Measurements from ENCODE around the gene USP14. TPM values are rescaled to one million over a fixed set of nuclear protein-coding genes. Genes with fewer than 3 reads are reported as not detected.
A peak's percentile ranks its signal among the peaks of the same experiment; 100 is the strongest.
"Not testable (repeated sequence)": the region's sequence is repeated elsewhere in the genome, so short reads cannot be mapped to it uniquely, and the experiment has no call there.

USP14 gene
- polyA plus RNA-seq, 1 donor from 2014 or later: 41.7 TPM

DNA sequence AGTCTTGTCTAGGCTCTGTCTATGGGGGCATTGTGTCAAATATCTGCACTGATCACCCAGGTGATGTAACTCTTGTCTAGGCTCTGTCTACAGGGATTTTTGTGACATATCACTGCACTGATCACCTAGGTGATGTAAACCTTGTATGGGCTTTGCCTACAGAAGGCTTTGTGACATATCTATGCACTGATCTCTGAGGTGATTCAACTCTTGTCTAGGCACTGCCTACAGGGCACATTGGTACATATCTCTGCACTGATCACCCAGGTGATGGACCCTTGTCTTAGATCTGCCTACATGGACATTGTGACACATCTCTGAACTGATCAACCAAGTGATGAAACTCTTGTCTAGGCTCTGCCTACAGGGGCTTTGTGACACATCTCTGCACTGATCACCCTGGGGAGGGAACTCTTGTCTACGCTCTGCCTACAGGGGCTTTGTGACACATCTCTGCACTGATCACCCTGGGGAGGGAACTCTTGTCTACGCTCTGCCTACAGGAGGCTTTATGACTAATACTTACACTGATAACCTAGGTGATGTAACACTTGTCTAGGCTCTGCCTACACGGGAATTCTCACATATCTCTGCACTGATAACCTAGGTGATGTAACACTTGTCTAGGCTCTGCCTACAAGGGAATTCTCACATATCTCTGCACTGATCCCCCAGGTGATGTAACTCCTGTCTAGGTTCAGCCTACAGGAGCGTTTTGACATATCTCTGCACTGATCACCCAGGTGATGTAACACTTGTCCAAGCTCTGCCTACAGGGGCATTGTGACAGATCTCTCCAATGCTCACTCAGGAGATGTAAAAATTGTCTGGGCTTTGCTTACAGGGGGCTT is 47.8 kb upstream of the USP14 start:
- not testable (repeated sequence) for H3K79me2 ChIP-seq (replicated peaks; ENCODE audit: insufficient read depth, low read length); H3K27me3 ChIP-seq (ENCODE audit: insufficient read depth, low read depth, low read length); H4K20me1 ChIP-seq (ENCODE audit: insufficient read depth); H2AFZ ChIP-seq (ENCODE audit: low read depth, low read length); H3K36me3 ChIP-seq (ENCODE audit: insufficient read depth, low read length); H3F3A ChIP-seq (ENCODE audit: insufficient read depth, low read length, poor library complexity, severe bottlenecking); H3K9me3 ChIP-seq (ENCODE audit: low read length); H3K9ac ChIP-seq (ENCODE audit: low read length); H3K4me3 ChIP-seq (ENCODE audit: low read length); H3K4me2 ChIP-seq (ENCODE audit: low read length); H3K9me2 ChIP-seq (ENCODE audit: insufficient read depth, low read length)
- peak overlapping the region; percentile 72 for H3K27ac ChIP-seq (ENCODE audit: low read length)

GRCh38 chr18:111306-112014 is 46.9 kb upstream of the USP14 start:
- Histone ChIP-seq H3K4me2 (ENCODE audit: low read length) (peak overlapping the region; percentile 13), H3K9me2 (ENCODE audit: insufficient read depth, low read length) (no peaks in the 10 kb centered on the region), H3K9me3 (ENCODE audit: low read length) (no peaks in the 10 kb centered on the region), H3F3A (ENCODE audit: insufficient read depth, low read length, poor library complexity, severe bottlenecking) (no peaks in the 10 kb centered on the region), H3K36me3 (ENCODE audit: insufficient read depth, low read length) (no peaks in the 10 kb centered on the region), H3K79me2 (replicated peaks; ENCODE audit: insufficient read depth, low read length) (no peaks in the 10 kb centered on the region), H4K20me1 (ENCODE audit: insufficient read depth) (no peaks in the 10 kb centered on the region), H3K27me3 (ENCODE audit: insufficient read depth, low read depth, low read length) (no peaks in the 10 kb centered on the region), H2AFZ (ENCODE audit: low read depth, low read length) (peak overlapping the region; percentile 40), H3K9ac (ENCODE audit: low read length) (peak overlapping the region; percentile 72), H3K27ac (ENCODE audit: low read length) (peak overlapping the region; percentile 72), H3K4me3 (ENCODE audit: low read length) (peak overlapping the region; percentile 65)
- TF ChIP-seq EZH2 (IDR thresholded peaks at IDR 0.05; ENCODE audit: borderline replicate concordance, insufficient read depth, low read length, poor library complexity, severe bottlenecking): no peak
- no peak for TF ChIP-seq MXI1 (conservative IDR thresholded peaks at IDR 0.05; ENCODE audit: poor library complexity, severe bottlenecking)
- TF ChIP-seq REST (IDR thresholded peaks at IDR 0.05; ENCODE audit: borderline replicate concordance): peak; percentile 41
- peak; percentile 57 for TF ChIP-seq POLR2AphosphoS5 (IDR thresholded peaks at IDR 0.05)
- no peak for TF ChIP-seq SMC3 (conservative IDR thresholded peaks at IDR 0.05; ENCODE audit: poor library complexity)
- TF ChIP-seq RAD21 (conservative IDR thresholded peaks at IDR 0.05): no peak
- TF ChIP-seq EP300 (conservative IDR thresholded peaks at IDR 0.05; ENCODE audit: poor library complexity, severe bottlenecking): no peak

- H3K4me2 ChIP-seq (ENCODE audit: low read length); H3K4me3 ChIP-seq (ENCODE audit: low read length): not testable (repeated sequence)
Observed at GRCh38 chr18:112015-112733, 46.2 kb upstream of the USP14 start.

GRCh38 chr18:120539-121260 is 37.7 kb upstream of the USP14 start:
- not testable (repeated sequence) for H3K9me2 ChIP-seq (ENCODE audit: insufficient read depth, low read length); H4K20me1 ChIP-seq (ENCODE audit: insufficient read depth); H3K4me3 ChIP-seq (ENCODE audit: low read length); H3K79me2 ChIP-seq (replicated peaks; ENCODE audit: insufficient read depth, low read length); H3K4me2 ChIP-seq (ENCODE audit: low read length); H3K36me3 ChIP-seq (ENCODE audit: insufficient read depth, low read length); H3F3A ChIP-seq (ENCODE audit: insufficient read depth, low read length, poor library complexity, severe bottlenecking); H3K9me3 ChIP-seq (ENCODE audit: low read length); H2AFZ ChIP-seq (ENCODE audit: low read depth, low read length); H3K27me3 ChIP-seq (ENCODE audit: insufficient read depth, low read depth, low read length); H3K27ac ChIP-seq (ENCODE audit: low read length); H3K9ac ChIP-seq (ENCODE audit: low read length)

More at GRCh38 chr18:112015-112733, 46.2 kb upstream of the USP14 start:
- not testable (repeated sequence) for H3K36me3 ChIP-seq (ENCODE audit: insufficient read depth, low read length); H3K27ac ChIP-seq (ENCODE audit: low read length); H3K9ac ChIP-seq (ENCODE audit: low read length); H3F3A ChIP-seq (ENCODE audit: insufficient read depth, low read length, poor library complexity, severe bottlenecking); H3K79me2 ChIP-seq (replicated peaks; ENCODE audit: insufficient read depth, low read length); H3K9me3 ChIP-seq (ENCODE audit: low read length); H3K27me3 ChIP-seq (ENCODE audit: insufficient read depth, low read depth, low read length); H4K20me1 ChIP-seq (ENCODE audit: insufficient read depth); H3K9me2 ChIP-seq (ENCODE audit: insufficient read depth, low read length); H2AFZ ChIP-seq (ENCODE audit: low read depth, low read length)
